OCI-LY7 (cell line): Measurements from ENCODE around the gene VIT.
A peak's percentile ranks its signal among the peaks of the same experiment; 100 is the strongest.

Experiments
- EZH2phosphoT487 ChIP-seq: fragments of 200-600 bp; sonication (generic); IDR thresholded peaks from 2 replicates; pipeline ENCODE4 v1.6.1; 2018; ENCODE audit warnings: low read depth, borderline replicate concordance, mild to moderate bottlenecking, mixed run types, antibody characterized with exemption, low read length, moderate library complexity, mixed read lengths
- TF ChIP-seq, protein P1 (sequence below): fragments of 200-600 bp; sonication (generic); conservative IDR thresholded peaks from 2 replicates; pipeline ENCODE4 v1.5.1; 2014; ENCODE audit warnings: mild to moderate bottlenecking, antibody characterized with exemption, low read length, moderate library complexity, mixed read lengths

- TF ChIP-seq, protein P1, sequence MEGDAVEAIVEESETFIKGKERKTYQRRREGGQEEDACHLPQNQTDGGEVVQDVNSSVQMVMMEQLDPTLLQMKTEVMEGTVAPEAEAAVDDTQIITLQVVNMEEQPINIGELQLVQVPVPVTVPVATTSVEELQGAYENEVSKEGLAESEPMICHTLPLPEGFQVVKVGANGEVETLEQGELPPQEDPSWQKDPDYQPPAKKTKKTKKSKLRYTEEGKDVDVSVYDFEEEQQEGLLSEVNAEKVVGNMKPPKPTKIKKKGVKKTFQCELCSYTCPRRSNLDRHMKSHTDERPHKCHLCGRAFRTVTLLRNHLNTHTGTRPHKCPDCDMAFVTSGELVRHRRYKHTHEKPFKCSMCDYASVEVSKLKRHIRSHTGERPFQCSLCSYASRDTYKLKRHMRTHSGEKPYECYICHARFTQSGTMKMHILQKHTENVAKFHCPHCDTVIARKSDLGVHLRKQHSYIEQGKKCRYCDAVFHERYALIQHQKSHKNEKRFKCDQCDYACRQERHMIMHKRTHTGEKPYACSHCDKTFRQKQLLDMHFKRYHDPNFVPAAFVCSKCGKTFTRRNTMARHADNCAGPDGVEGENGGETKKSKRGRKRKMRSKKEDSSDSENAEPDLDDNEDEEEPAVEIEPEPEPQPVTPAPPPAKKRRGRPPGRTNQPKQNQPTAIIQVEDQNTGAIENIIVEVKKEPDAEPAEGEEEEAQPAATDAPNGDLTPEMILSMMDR = peak; percentile 91
- TF ChIP-seq EZH2phosphoT487 = no peak
Measured at GRCh38 chr2:36780231-36780839, 83.8 kb downstream of the VIT start.
